GM21360 (cell line): ENCODE measurements around the gene MED25.

Experiments
- ATAC-seq: cut with Tn5 transposase; IDR thresholded peaks from one replicate; pipeline ENCODE4 v1.9.1; 2021; ENCODE audit warnings: mild to moderate bottlenecking, moderate library complexity; ENCODE audit not compliant: unreplicated experiment

The MED25 gene

DNA sequence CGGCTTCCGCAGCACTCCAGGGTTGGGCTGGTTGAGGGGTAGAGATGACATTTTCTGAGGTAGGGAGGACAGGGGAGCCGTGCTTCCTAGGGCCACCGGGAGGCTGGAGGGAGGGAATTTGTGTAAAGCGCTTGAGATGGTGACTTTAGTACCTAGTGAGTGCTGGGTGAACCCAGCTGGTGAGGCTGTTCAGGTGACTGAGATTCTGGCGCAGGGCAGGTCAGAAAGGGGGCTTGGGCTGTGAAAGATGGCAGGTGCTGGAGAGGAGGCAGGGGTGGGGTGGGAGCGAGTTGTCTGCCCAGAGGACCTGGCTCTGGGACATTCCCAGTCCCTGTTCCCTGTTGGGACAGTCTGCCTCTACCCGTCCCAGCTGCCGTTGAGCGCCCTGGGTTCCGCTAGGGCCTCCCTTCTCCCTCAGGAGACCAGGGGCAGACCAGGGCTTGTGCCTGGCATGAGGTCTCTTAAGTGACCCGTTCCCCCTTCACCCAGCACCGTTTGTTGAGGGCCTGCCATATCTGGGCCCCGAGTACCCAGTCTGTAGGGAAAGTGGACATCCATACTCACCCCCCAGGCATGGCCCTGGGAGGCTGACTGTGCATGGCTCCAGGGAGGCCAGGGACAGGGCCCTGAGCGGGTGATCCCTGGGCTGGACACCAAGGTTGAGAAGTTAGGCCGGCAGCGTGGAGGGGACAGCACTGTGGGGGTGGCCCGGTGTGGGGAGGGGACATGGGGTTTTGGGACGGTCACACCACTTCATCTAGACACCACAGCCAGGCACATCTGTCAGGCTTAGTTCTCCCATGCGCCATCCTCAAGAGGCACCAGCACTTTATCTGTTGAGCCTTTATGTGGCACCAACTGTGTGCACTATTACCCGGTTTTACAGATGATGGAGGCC is 37.8 kb downstream of the MED25 start:
- ATAC-seq, result no peak

DNA sequence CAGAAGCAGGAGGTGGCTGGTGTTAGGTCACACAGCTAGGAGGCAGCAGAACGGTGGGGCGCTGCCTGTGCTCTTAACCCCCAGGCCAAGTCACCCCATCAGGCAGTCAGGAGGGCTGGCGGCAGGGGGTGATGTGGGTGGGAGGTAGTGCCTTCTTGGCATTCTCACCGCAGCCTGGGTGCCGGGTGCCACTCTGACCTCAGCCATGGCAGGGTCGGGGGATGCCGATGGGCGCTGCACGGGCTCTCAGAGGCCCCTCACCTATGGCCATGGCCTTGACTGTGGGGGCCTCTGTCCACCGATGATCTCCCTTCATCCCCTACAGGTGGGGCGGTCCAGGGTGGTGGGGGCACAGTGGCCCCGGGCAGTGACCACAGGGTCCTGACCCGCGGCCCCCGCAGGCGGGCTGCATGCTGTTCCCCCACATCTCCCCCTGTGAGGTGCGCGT is 38.5 kb downstream of the MED25 start:
- no peak for ATAC-seq

DNA sequence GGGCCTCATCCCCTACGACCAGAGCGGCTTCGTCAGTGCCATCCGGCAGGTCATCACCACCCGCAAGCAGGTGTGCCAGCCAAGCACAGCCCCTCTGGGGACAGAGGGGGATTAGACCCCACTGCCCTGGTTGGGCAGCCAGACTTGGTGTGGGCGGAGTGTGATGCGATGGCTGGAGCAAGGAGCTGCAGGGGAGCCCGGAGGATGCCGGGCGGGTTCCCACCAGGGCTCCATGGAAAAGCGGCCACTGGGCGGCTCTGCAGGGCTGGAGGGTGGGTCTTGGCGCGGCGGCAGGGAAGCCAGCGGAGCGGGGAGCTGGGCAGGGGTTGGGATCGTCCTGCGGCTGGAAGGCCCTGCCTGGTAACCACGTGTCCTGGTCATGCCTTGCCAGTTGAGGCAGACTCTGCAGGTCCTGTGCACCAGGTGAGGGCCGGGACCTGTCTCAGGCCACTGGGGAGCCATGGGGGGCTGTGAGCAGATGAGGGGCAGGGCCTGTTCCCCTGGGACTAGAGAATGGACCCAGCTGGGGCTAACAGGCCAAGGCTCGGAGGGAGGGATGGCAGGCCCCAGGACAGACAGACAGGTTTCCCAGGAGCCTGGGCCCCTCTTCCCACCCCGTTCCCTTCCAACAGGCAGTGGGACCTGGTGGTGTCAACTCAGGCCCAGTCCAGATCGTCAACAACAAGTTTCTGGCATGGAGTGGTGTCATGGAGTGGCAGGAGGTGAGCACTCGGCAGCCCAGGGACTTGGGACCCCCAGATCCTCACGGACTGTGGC is 39.2 kb downstream of the MED25 start:
- no peak for ATAC-seq

GRCh38 chr19:49857838-49858087 is 39.7 kb downstream of the MED25 start:
- ATAC-seq, result no peak

- ATAC-seq, result no peak
Observed at GRCh38 chr19:49858088-49858985, 40.2 kb downstream of the MED25 start.

DNA sequence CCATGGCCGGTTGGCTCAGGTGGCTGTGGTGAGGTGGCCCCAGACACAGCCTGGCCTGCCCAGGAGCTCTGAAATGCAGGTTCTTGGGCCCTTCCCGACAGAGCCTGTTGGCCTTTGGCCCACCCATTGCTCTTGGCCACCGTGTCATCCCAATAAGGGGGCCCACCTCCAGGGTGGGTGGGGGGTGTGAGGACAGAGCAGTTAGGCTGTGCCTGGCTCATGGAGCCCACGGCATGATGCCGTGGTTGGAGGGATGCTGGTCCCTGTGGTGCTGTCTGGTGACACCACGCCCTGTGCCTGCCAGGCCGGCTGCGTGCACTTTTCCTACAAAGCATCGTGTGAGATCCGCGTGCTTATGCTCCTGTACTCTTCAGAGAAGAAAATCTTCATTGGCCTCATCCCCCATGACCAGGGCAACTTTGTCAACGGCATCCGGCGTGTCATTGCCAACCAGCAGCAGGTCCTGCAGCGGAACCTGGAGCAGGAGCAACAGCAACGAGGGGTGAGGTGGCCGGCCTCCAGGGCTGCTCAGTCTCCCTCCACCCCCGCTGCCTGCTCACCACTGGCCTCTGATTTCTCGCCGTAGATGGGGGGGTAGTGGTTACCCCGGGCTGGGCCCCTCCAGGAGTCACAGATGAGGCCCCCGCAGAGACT is 41.7 kb downstream of the MED25 start:
- ATAC-seq, result no peak

GRCh38 chr19:49860336-49861102 is 42.4 kb downstream of the MED25 start:
- no peak for ATAC-seq

- no peak for ATAC-seq
Observed at GRCh38 chr19:49861107-49861506, 43.0 kb downstream of the MED25 start.

DNA sequence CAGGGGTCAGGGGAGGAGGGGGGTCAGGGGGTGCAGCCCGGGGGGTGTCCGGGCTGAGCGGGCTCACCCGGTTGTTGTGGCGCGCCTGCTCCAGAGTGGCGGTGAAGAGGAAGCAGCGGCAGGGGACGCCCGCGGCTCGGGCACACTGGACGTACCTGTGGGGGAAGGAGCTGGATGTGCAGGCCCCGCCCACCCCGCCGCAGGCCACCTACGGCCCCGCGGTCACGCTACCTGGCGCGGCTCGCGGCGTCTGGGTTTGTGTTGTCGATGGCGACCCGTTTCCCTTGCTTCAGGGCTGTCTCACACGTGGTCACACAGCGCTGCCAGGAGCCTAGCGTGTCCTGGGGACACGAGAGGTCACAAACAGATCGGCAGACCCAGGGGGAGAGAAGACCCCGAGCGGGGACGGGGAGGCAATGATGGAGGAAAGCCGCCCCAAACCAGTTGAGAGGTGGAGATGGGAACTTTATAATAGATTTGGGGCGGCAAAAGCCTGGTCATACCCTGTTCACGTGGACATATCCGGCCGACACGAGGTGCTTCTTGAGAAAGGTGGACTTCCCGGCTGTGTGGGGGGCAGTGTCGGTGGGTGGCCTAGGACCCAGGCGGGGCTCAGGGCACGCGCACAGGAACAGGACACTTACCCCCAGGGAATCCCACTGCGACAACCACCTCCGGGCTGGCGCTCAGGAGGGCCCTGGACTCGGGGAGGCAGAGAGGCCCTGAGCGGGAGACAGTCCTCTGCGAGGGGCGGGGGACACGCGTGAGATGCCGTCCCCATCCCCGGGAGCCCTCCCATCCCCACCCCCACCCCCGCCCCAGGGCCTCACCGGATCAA is 43.7 kb downstream of the MED25 start:
- no peak for ATAC-seq

GRCh38 chr19:49862391-49863253 is 44.5 kb downstream of the MED25 start:
- ATAC-seq, result no peak

DNA sequence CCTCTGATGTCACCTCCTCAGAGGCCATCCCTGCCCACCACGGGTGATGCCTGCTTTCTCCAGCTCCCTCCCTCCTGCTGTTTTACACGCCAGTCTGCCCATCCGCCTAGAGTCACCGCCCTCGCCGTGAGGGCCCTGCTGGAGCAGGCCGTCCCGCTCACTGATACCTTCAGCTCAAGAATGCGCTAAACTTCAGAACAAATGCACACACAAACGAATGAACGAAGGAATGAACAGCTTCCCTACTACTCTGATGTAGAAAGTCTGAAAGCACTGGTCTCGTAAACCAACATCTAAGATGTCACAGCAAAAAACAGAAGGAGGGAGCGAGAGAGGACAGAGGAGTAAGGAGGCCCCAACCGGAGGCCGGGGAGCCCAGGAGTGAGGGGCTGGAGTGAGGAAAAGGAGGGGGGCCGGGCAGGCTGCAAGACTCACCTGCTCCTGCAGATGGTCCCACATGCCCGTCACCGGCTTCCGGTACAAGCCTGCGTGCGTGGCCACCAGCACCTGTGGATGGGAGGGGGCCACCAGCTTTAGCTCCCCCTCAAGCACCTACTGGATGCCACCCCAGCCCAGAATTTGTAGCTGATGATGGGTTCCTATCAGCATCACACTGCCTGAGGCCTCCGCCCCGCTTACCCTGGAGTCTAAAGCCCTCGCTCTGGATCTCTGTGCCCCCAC is 45.3 kb downstream of the MED25 start:
- no peak for ATAC-seq

- no peak for ATAC-seq
Observed at GRCh38 chr19:49863935-49864320, 45.8 kb downstream of the MED25 start.

DNA sequence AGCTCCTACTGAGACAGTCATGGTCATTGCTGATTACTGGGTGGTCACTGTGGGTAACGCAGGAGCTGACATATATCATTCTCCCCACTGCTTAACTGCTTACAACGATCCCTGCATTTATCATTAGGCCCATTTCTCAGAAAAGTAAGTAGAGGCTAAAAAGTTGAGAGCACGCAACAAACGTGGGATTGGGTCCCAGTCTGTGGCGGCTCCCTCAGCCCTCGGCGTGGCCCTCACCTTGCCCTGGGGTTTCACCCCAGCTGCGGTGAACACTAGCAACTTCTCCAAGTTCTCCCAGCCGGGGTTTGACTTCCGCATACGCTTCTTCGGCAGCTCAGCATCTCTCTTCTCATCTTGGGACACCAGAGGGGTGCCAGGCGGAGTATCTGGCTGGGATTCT is 46.8 kb downstream of the MED25 start:
- ATAC-seq, result no peak

- peak; percentile 31 for ATAC-seq
Observed at GRCh38 chr19:49866933-49867782, 49.1 kb downstream of the MED25 start, which contains the start of gene PNKP. Gene PNKP (minus strand): TSS chr19:49867576. CDS start chr19:49867204, 372 bp downstream.

- peak; percentile 4 for ATAC-seq
Observed at GRCh38 chr19:49869009-49869483, 51.0 kb downstream of the MED25 start.
